Measurements from ENCODE around the gene ZNF3. TPM values are rescaled to one million over a fixed set of nuclear protein-coding genes. Genes with fewer than 3 reads are reported as not detected.

Gene ZNF3
- total and polyA plus RNA-seq, 4 donors = 10.2 to 18.2 (median 12.2) TPM

DNA sequence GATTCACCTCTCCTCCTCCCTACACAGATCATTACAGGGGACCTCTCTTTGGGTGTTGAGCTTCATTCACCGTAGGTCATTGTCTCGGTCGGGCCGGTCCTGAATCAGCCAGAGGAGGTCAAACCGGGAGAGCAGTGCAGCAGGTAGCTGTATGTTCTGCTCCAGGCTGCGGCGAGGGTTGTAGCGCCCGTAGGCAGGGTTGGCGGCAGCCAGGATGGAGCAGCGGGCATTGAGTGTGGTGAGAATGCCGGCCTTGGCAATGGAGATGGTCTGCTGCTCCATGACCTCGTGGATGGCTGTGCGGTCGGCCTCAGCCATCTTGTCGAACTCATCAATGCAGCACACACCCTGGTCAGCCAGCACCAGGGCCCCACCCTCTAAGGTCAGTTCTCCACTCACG, 14.2 kb upstream of the ZNF3 start:
- Histone ChIP-seq H3K4me3 (ENCODE audit: low read depth in 1 of 3, low read length in 3 of 3) (no peak overlapping the region), H3K27ac (ENCODE audit: low read depth in 1 of 2, low read length in 2 of 2) (no peak overlapping the region), H3K4me1 (ENCODE audit: control insufficient read depth in 4 of 4, insufficient read depth in 4 of 4, low read length in 3 of 4) (peaks cover 0 to 17% (median 12%) of the 10 kb centered on the region in 4 donors), H3K9ac (ENCODE audit: low read depth in 1 of 2, low read length in 2 of 2) (no peak overlapping the region), H3K36me3 (ENCODE audit: control insufficient read depth in 4 of 4, insufficient read depth in 3 of 4, low read depth in 1 of 4, low read length in 3 of 4) (peaks cover 33 to 85% (median 61%) of the 10 kb centered on the region in 4 donors), H3K27me3 (ENCODE audit: control insufficient read depth in 4 of 4, insufficient read depth in 4 of 4, low read length in 3 of 4) (no peaks in the 10 kb centered on the region), H3K9me3 (ENCODE audit: control insufficient read depth in 4 of 4, low read length in 3 of 4) (no peaks in the 10 kb centered on the region)
- TF ChIP-seq RXRA (IDR thresholded peaks at IDR 0.05) (no peak), RAD21 (IDR thresholded peaks at IDR 0.05) (no peak), FOXA2 (IDR thresholded peaks at IDR 0.05) (no peak), TAF1 (conservative IDR thresholded peaks at IDR 0.05) (no peak), HNF4A (conservative IDR thresholded peaks at IDR 0.05) (no peak), YY1 (IDR thresholded peaks at IDR 0.05) (no peak)
- TF ChIP-seq, protein P1, sequence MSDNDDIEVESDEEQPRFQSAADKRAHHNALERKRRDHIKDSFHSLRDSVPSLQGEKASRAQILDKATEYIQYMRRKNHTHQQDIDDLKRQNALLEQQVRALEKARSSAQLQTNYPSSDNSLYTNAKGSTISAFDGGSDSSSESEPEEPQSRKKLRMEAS (IDR thresholded peaks at IDR 0.05) = no peak
- TF ChIP-seq, protein P2, sequence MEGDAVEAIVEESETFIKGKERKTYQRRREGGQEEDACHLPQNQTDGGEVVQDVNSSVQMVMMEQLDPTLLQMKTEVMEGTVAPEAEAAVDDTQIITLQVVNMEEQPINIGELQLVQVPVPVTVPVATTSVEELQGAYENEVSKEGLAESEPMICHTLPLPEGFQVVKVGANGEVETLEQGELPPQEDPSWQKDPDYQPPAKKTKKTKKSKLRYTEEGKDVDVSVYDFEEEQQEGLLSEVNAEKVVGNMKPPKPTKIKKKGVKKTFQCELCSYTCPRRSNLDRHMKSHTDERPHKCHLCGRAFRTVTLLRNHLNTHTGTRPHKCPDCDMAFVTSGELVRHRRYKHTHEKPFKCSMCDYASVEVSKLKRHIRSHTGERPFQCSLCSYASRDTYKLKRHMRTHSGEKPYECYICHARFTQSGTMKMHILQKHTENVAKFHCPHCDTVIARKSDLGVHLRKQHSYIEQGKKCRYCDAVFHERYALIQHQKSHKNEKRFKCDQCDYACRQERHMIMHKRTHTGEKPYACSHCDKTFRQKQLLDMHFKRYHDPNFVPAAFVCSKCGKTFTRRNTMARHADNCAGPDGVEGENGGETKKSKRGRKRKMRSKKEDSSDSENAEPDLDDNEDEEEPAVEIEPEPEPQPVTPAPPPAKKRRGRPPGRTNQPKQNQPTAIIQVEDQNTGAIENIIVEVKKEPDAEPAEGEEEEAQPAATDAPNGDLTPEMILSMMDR (IDR thresholded peaks at IDR 0.05; ENCODE audit: low read depth, low read length, missing input control) = no peak
- TF ChIP-seq, protein P3, sequence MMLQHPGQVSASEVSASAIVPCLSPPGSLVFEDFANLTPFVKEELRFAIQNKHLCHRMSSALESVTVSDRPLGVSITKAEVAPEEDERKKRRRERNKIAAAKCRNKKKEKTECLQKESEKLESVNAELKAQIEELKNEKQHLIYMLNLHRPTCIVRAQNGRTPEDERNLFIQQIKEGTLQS (IDR thresholded peaks at IDR 0.05) = no peak
- no peak for DNase-seq (ENCODE audit: low spot score)
- WGBS = 94% methylated on average over 17 of the region's 17 CpGs

DNA sequence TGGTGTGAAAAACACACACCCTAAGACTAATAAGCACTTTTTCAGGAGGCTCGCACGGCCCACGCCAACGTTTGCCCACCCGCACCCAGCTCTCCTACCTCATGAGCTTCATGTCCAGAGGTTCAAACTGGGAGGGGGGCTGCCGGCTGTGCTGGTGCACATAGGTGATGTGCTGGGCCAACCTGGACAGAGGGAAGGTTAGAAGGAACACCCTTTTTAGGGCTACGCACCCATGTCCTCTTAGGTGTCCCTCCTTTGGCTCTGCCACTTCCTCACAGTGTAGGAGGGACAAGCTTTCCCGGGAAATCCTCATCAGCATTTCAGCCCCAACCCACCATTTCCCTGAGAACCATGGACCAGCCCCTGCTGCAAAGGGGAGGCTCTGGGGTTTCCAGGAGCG, 13.8 kb upstream of the ZNF3 start:
- TF ChIP-seq FOXA1 (IDR thresholded peaks at IDR 0.05) = no peak
- TF ChIP-seq, protein P3 (IDR thresholded peaks at IDR 0.05) = no peak
- TF ChIP-seq TAF1 (conservative IDR thresholded peaks at IDR 0.05) = no peak
- TF ChIP-seq, protein P4, sequence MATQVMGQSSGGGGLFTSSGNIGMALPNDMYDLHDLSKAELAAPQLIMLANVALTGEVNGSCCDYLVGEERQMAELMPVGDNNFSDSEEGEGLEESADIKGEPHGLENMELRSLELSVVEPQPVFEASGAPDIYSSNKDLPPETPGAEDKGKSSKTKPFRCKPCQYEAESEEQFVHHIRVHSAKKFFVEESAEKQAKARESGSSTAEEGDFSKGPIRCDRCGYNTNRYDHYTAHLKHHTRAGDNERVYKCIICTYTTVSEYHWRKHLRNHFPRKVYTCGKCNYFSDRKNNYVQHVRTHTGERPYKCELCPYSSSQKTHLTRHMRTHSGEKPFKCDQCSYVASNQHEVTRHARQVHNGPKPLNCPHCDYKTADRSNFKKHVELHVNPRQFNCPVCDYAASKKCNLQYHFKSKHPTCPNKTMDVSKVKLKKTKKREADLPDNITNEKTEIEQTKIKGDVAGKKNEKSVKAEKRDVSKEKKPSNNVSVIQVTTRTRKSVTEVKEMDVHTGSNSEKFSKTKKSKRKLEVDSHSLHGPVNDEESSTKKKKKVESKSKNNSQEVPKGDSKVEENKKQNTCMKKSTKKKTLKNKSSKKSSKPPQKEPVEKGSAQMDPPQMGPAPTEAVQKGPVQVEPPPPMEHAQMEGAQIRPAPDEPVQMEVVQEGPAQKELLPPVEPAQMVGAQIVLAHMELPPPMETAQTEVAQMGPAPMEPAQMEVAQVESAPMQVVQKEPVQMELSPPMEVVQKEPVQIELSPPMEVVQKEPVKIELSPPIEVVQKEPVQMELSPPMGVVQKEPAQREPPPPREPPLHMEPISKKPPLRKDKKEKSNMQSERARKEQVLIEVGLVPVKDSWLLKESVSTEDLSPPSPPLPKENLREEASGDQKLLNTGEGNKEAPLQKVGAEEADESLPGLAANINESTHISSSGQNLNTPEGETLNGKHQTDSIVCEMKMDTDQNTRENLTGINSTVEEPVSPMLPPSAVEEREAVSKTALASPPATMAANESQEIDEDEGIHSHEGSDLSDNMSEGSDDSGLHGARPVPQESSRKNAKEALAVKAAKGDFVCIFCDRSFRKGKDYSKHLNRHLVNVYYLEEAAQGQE (IDR thresholded peaks at IDR 0.05) = no peak
- TF ChIP-seq HNF4A (conservative IDR thresholded peaks at IDR 0.05) = no peak
- no peak for TF ChIP-seq JUND (IDR thresholded peaks at IDR 0.05)
- no peak for TF ChIP-seq RAD21 (IDR thresholded peaks at IDR 0.05)
- TF ChIP-seq SP1 (IDR thresholded peaks at IDR 0.05) = no peak
- TF ChIP-seq NR2F2 (IDR thresholded peaks at IDR 0.05) = no peak
- no peak for TF ChIP-seq YY1 (IDR thresholded peaks at IDR 0.05)
- TF ChIP-seq, protein P5, sequence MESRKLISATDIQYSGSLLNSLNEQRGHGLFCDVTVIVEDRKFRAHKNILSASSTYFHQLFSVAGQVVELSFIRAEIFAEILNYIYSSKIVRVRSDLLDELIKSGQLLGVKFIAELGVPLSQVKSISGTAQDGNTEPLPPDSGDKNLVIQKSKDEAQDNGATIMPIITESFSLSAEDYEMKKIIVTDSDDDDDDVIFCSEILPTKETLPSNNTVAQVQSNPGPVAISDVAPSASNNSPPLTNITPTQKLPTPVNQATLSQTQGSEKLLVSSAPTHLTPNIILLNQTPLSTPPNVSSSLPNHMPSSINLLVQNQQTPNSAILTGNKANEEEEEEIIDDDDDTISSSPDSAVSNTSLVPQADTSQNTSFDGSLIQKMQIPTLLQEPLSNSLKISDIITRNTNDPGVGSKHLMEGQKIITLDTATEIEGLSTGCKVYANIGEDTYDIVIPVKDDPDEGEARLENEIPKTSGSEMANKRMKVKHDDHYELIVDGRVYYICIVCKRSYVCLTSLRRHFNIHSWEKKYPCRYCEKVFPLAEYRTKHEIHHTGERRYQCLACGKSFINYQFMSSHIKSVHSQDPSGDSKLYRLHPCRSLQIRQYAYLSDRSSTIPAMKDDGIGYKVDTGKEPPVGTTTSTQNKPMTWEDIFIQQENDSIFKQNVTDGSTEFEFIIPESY (IDR thresholded peaks at IDR 0.05) = no peak
- no peak for TF ChIP-seq RXRA (IDR thresholded peaks at IDR 0.05)
- TF ChIP-seq FOXA2 (IDR thresholded peaks at IDR 0.05) = no peak
- TF ChIP-seq HNF4G (IDR thresholded peaks at IDR 0.05) = no peak
- TF ChIP-seq, protein P2 (IDR thresholded peaks at IDR 0.05; ENCODE audit: low read depth, low read length, missing input control) = no peak
- TF ChIP-seq EGR1 (IDR thresholded peaks at IDR 0.05; ENCODE audit: low read depth in 2 of 2) = no peak
- no peak for TF ChIP-seq GABPA (IDR thresholded peaks at IDR 0.05 in 1 of 2, conservative IDR thresholded peaks at IDR 0.05 in 1 of 2)
- TF ChIP-seq, protein P1 (IDR thresholded peaks at IDR 0.05) = no peak
- DNase-seq (ENCODE audit: low spot score) = no peak
- no peaks in the 10 kb centered on the region for H3K9me3 ChIP-seq (ENCODE audit: control insufficient read depth in 4 of 4, low read length in 3 of 4)
- 85% methylated on average over 9 of the region's 9 CpGs for WGBS
- peaks cover 34 to 89% (median 63%) of the 10 kb centered on the region in 4 donors for H3K36me3 ChIP-seq (ENCODE audit: control insufficient read depth in 4 of 4, insufficient read depth in 3 of 4, low read depth in 1 of 4, low read length in 3 of 4)
- peaks cover 0 to 17% (median 12%) of the 10 kb centered on the region in 4 donors for H3K4me1 ChIP-seq (ENCODE audit: control insufficient read depth in 4 of 4, insufficient read depth in 4 of 4, low read length in 3 of 4)
- H3K4me3 ChIP-seq (ENCODE audit: low read depth in 1 of 3, low read length in 3 of 3) = no peak overlapping the region
- H3K27ac ChIP-seq (ENCODE audit: low read depth in 1 of 2, low read length in 2 of 2) = no peak overlapping the region
- H3K9ac ChIP-seq (ENCODE audit: low read depth in 1 of 2, low read length in 2 of 2) = no peak overlapping the region
- no peaks in the 10 kb centered on the region for H3K27me3 ChIP-seq (ENCODE audit: control insufficient read depth in 4 of 4, insufficient read depth in 4 of 4, low read length in 3 of 4)

Data from liver (tissue), 9 donors.